NCI-H1694 treated with DMSO at 0.1 percent for 48 hours (cell line): Measurements from ENCODE around the gene AGBL5.
"Not testable (repeated sequence)": the region's sequence is repeated elsewhere in the genome, so short reads cannot be mapped to it uniquely, and the experiment has no call there.

ENCODE experiments used
- DNase-seq: peaks from one replicate; lab custom pipeline; 2025; lab: John Stamatoyannopoulos, UW

Gene AGBL5

DNA sequence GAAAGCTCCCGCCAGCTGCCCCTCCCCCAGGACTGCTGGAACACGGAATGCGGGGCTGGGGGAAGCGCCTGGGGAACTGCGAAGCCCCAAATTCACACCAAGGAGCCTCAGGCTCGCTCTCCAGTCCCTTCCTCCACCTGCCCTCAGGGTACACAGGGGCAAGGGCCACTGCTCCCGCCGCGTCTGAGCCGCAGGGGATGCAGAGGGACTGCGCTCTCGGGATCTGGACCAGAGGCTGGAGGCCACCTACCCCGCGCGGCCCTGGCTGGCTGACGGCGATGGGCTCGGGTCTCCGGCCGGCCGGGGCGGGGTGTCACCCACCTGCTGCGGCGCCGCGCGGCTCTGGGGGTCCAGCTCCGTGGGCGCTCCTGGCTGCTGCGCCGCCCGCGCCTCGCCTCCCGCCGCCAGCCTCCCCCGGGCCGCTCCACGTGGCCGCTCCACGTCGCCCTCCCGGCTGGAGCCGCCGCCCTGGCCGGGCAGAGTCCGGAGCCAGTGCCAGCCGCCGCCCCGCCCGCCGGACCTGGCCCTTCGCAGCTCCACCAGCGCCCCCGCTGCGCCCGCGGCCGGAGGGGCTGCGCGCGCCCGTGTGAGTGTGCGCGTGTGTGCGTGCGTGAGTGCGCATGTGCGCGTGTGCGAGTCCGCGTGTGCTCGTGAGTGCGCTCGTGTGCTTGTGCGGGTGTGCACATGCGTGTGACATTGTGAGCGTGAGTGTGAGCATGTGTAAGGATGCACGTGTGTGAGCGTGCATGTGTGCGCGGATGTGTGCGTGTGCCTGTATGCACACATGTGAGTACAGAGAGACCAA is 67.3 kb downstream of the AGBL5 start, which contains the start of gene CGREF1:
Gene CGREF1, minus strand, starts transcription at position 604 of the 805 bp plus-strand sequence. CDS start 14,762 bp downstream, outside the sequence.
- no peak for DNase-seq

DNA sequence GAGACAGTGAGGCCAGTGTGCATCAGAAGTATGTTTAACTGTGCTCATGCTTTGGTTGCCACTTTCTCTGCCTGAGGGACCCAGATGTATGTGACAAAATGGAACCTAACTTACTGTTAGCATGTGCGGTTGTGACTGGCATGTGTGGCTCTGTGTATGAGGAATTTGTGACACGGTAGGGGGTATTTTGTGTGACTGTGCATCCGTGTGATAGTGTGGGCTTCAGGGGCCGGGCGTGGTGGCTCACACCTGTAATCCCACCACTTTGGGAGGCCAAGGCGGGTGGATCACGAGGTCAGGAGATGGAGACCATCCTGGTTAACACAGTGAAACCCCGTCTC is 67.8 kb downstream of the AGBL5 start:
- DNase-seq = not testable (repeated sequence)
